Panc1 (cell line): ENCODE results near the gene USP12. TPM values are rescaled to one million over a fixed set of nuclear protein-coding genes. Genes with fewer than 3 reads are reported as not detected.

Experiments used
- ATAC-seq: fragments of 200-7000 bp; cut with Tn5 transposase; 2 replicates; pipeline ENCODE4 v1.9.1; 2020; ENCODE audit warnings: mild to moderate bottlenecking, moderate library complexity
- BruUV-seq: library from RNA; stranded (reverse); fragments of 400-500 nt; replicated peaks from 2 replicates; lab custom pipeline; 2021; lab: Mats Ljungman, UMichigan
- CTCF ChIA-PET: fragments of 300-600 bp; sonication (Branson Sonifier 250); formaldehyde crosslinking; loops from one replicate; lab custom pipeline; 2022; ENCODE audit warnings: antibody characterized with exemption; lab: Charles Lee
- POLR2A ChIA-PET: fragments of 300-600 bp; sonication (Branson Sonifier 250); formaldehyde crosslinking; loops from one replicate; lab custom pipeline; 2022; ENCODE audit warnings: antibody characterized with exemption; lab: Charles Lee
- DNase-seq: peaks from one replicate; pipeline ENCODE4 v3.0.0-alpha.2; 2010; ENCODE audit warnings: low read depth, low spot score
- H3K27ac ChIP-seq: 2 replicates; pipeline ENCODE4 v1.5.1; 2011; ENCODE audit warnings: mild to moderate bottlenecking, low read length, inconsistent platforms
- H3K27me3 ChIP-seq: fragments of 200-500 bp; sonication (Bioruptor generic); 2 replicates; pipeline ENCODE4 v1.6.0; 2014; ENCODE audit warnings: low read length, inconsistent platforms; ENCODE audit not compliant: control insufficient read depth, insufficient read depth
- H3K36me3 ChIP-seq: fragments of 200-500 bp; sonication (Bioruptor generic); 2 replicates; pipeline ENCODE4 v1.5.1; 2014; ENCODE audit warnings: inconsistent platforms, mild to moderate bottlenecking, low read length, moderate library complexity; ENCODE audit not compliant: control insufficient read depth, insufficient read depth
- H3K4me1 ChIP-seq: 2 replicates; pipeline ENCODE4 v1.5.1; 2011; ENCODE audit warnings: inconsistent platforms, mild to moderate bottlenecking, low read length, moderate library complexity; ENCODE audit not compliant: control insufficient read depth, insufficient read depth
- H3K4me3 ChIP-seq, 2 experiments: 2 replicates each; pipeline ENCODE4 v1.5.1; 2011 to 2012; ENCODE audit warnings: low read depth in 2 of 2, low read length in 2 of 2, mild to moderate bottlenecking in 2 of 2, inconsistent platforms in 1 of 2, moderate library complexity in 1 of 2
- H3K9me3 ChIP-seq: fragments of 200-500 bp; sonication (Bioruptor generic); 2 replicates; pipeline ENCODE4 v1.5.1; 2014; ENCODE audit warnings: low read depth, mild to moderate bottlenecking, inconsistent platforms, low read length, moderate library complexity; ENCODE audit not compliant: control insufficient read depth, insufficient read depth
- CTCF ChIP-seq: fragments of 450-650 bp; IDR thresholded peaks from 2 replicates; pipeline ENCODE4 v1.5.1; 2017; ENCODE audit warnings: mild to moderate bottlenecking
- POLR2AphosphoS5 ChIP-seq: IDR thresholded peaks from 2 replicates; pipeline ENCODE4 v1.6.1; 2012; ENCODE audit warnings: mild to moderate bottlenecking, low read depth, low read length, moderate library complexity
- REST ChIP-seq, 2 experiments: IDR thresholded peaks; 2 replicates each; pipeline ENCODE4 v1.6.1; 2011 to 2012; ENCODE audit warnings: low read depth in 2 of 2, control low read depth in 1 of 2, low read length in 1 of 2, mild to moderate bottlenecking in 1 of 2, moderate library complexity in 1 of 2; ENCODE audit not compliant: insufficient read depth in 1 of 2
- SIN3A ChIP-seq: IDR thresholded peaks from 2 replicates; pipeline ENCODE4 v1.6.1; 2012; ENCODE audit warnings: low read depth, mild to moderate bottlenecking, low read length, moderate library complexity, borderline replicate concordance; ENCODE audit not compliant: insufficient read depth
- TCF7L2 ChIP-seq: IDR thresholded peaks from 2 replicates; pipeline ENCODE4 v1.6.1; 2011; ENCODE audit warnings: mild to moderate bottlenecking, low read depth, low read length, inconsistent platforms
- in situ Hi-C: cut with HindIII; loops from 2 replicates; pipeline ENCODE4 v1.10.0; 2016; ENCODE audit warnings: low sequenced_read_pairs, low pct_unique_long_range_greater_than_20kb
- intact Hi-C: fragments of 100-400 bp; cut with micrococcal nuclease; formaldehyde crosslinking; loops from one replicate; pipeline ENCODE4 v1.10.0; 2022; ENCODE audit not compliant: unreplicated experiment
- total RNA-seq: library from RNA; stranded (reverse); gene quantifications from one replicate; pipeline ENCODE4 v1.2.1, GENCODE V29; 2021; ENCODE audit not compliant: unreplicated experiment

The USP12 gene
- total RNA-seq, 1 experiment from 2014 or later: 82.0 TPM

GRCh38 chr13:27128825-27129627, 42.6 kb downstream of the USP12 start:
- intact Hi-C loops (no loop called here), in situ Hi-C loops (no loop called here)
- DNase-seq: no peak
- Histone ChIP-seq H3K4me1 (peaks cover 85% of the 10 kb centered on the region), H3K27me3 (no peaks in the 10 kb centered on the region), H3K9me3 (no peaks in the 10 kb centered on the region), H3K36me3 (no peaks in the 10 kb centered on the region; the same call in 1 of the 2 replicates), H3K27ac (peak overlapping the region; percentile 86), H3K4me3 (no peak overlapping the region; a peak in 1 of 4 replicates)
- no TSS peak for BruUV-seq
- ChIA-PET CTCF (no interaction called here), POLR2A (interaction anchor here (0.6 kb wide), 1 partner anchor 35 kb away, joined by 7 read pairs; no protein-coding TSS in a partner anchor)
- TF ChIP-seq REST (IDR thresholded peaks at IDR 0.05; ENCODE audit: insufficient read depth in 1 of 2, low read depth in 2 of 2, low read length in 1 of 2) (no peak), POLR2AphosphoS5 (peak; percentile 21; the same call in 1 of the 2 replicates), SIN3A (no peak), TCF7L2 (peak; percentile 96), CTCF (no peak)
- peak; percentile 62 for ATAC-seq

GRCh38 chr13:27126859-27127258, 44.8 kb downstream of the USP12 start:
- no peak for ATAC-seq
- in situ Hi-C loops: no loop called here

More at GRCh38 chr13:27126859-27127258, 44.8 kb downstream of the USP12 start:
- TF ChIP-seq SIN3A (no peak), TCF7L2 (no peak), POLR2AphosphoS5 (no peak), CTCF (no peak), REST (IDR thresholded peaks at IDR 0.05; ENCODE audit: insufficient read depth in 1 of 2, low read depth in 2 of 2, low read length in 1 of 2) (no peak)
- H3K27me3 ChIP-seq: no peaks in the 10 kb centered on the region
- H3K36me3 ChIP-seq: no peaks in the 10 kb centered on the region; the same call in 1 of the 2 replicates
- ChIA-PET CTCF (no interaction called here), POLR2A (no interaction called here)
- peak overlapping the region; percentile 86 for H3K27ac ChIP-seq
- peaks cover 63% of the 10 kb centered on the region for H3K4me1 ChIP-seq
- H3K9me3 ChIP-seq: no peaks in the 10 kb centered on the region
- BruUV-seq: TSS peak; percentile 6
- intact Hi-C loops: no loop called here
- no peak overlapping the region for H3K4me3 ChIP-seq
- no peak for DNase-seq
